DND-41 (cell line): Measurements from ENCODE around the gene CES4A.

Experiments used
- ATAC-seq: fragments of 200-7000 bp; cut with Tn5 transposase; 3 replicates; pipeline ENCODE4 v1.9.1; 2021; ENCODE audit warnings: low read depth; ENCODE audit not compliant: insufficient read depth
- DNase-seq: peaks from one replicate; pipeline ENCODE4 v3.0.0-alpha.2; 2020
- H2AFZ ChIP-seq: 2 replicates; pipeline ENCODE4 v1.6.0; 2012; ENCODE audit warnings: low read depth, low read length
- H3K27ac ChIP-seq: 2 replicates; pipeline ENCODE4 v1.5.1; 2012; ENCODE audit warnings: low read length, inconsistent platforms
- H3K27me3 ChIP-seq: fragments of 200-600 bp; sonication (generic); 2 replicates; pipeline ENCODE4 v1.6.0; 2012; ENCODE audit warnings: low read length, mild to moderate bottlenecking, inconsistent platforms; ENCODE audit not compliant: insufficient read depth, poor library complexity
- H3K36me3 ChIP-seq: 2 replicates; pipeline ENCODE4 v1.5.1; 2012; ENCODE audit warnings: low read length, inconsistent platforms; ENCODE audit not compliant: insufficient read depth
- H3K4me1 ChIP-seq: 2 replicates; pipeline ENCODE4 v1.5.1; 2012; ENCODE audit warnings: mild to moderate bottlenecking, low read length; ENCODE audit not compliant: insufficient read depth
- H3K4me2 ChIP-seq: 2 replicates; pipeline ENCODE4 v1.6.0; 2012; ENCODE audit warnings: mild to moderate bottlenecking, moderate library complexity, low read length, inconsistent platforms; ENCODE audit not compliant: insufficient read depth
- H3K4me3 ChIP-seq, 2 experiments: fragments of 200-600 bp in 1 of 2; shearing (Covaris generic) in 1 of 2; 2 replicates each; pipeline ENCODE4 v1.5.1; 2012 to 2016; ENCODE audit warnings: inconsistent platforms in 2 of 2, low read length in 2 of 2, mild to moderate bottlenecking in 2 of 2, low read depth in 1 of 2, moderate library complexity in 1 of 2
- H3K79me2 ChIP-seq: 2 replicates; pipeline ENCODE4 v1.6.0; 2012; ENCODE audit warnings: low read length, inconsistent platforms; ENCODE audit not compliant: insufficient read depth
- H3K9ac ChIP-seq: 2 replicates; pipeline ENCODE4 v1.6.0; 2012; ENCODE audit warnings: low read depth, mild to moderate bottlenecking, inconsistent platforms, low read length, moderate library complexity
- H3K9me3 ChIP-seq: 2 replicates; pipeline ENCODE4 v1.5.1; 2012; ENCODE audit warnings: low read length, moderate library complexity, mild to moderate bottlenecking, inconsistent platforms; ENCODE audit not compliant: insufficient read depth, severe bottlenecking
- H4K20me1 ChIP-seq: 2 replicates; pipeline ENCODE4 v1.6.0; 2012; ENCODE audit warnings: low read length; ENCODE audit not compliant: insufficient read depth
- CTCF ChIP-seq: IDR thresholded peaks from 2 replicates; pipeline ENCODE4 v1.5.1; 2012; ENCODE audit warnings: borderline replicate concordance, low read length, moderate library complexity, mild to moderate bottlenecking; ENCODE audit not compliant: poor library complexity, severe bottlenecking; ENCODE audit errors: extremely low read depth
- EZH2 ChIP-seq: IDR thresholded peaks from 3 replicates; pipeline ENCODE4 v1.6.1; 2012; ENCODE audit warnings: borderline replicate concordance, low read depth, mild to moderate bottlenecking, moderate library complexity, low read length, inconsistent platforms; ENCODE audit not compliant: severe bottlenecking

Gene CES4A

DNA sequence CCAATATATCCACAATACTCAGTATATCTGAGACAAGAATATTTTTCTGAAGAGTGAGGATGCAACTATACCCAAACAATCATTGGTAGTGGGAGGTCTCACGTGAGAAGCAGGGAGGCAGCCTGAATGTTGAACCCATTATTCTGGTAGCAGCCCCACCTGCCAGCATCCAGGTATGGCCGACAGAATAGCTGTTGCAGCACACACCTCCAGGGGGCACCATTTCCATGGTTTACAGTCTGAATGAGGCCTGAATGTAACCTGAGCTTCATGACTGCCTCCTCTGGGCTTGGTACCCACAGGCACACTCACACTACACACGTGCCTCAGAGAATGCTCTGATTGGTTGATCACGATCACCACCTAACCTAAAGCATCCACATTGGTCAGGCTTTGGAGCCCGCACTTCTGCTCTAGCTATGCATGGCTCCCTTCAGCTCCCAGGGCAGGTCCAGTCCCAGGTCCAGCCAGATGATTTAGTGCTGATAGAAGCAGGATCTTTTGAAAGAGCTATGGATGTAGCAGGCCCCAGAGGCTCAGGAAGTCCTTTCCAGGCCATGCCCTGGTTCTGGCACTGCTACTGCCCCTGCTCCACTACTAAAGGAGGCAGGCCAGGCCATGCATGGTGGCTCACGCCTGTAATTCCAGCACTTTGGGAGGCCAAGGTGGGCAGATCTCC, 29.6 kb downstream of the CES4A start:
- peaks cover 23% of the 10 kb centered on the region for H3K4me1 ChIP-seq
- peaks cover 25% of the 10 kb centered on the region for H3K27me3 ChIP-seq
- H3K9ac ChIP-seq, result no peak overlapping the region
- H3K4me3 ChIP-seq, result no peak overlapping the region
- peaks cover 14% of the 10 kb centered on the region for H4K20me1 ChIP-seq
- DNase-seq (peak; percentile 85), ATAC-seq (peak; percentile 80)
- no peaks in the 10 kb centered on the region for H3K79me2 ChIP-seq
- no peak overlapping the region for H3K4me2 ChIP-seq
- no peaks in the 10 kb centered on the region for H3K36me3 ChIP-seq
- peak; percentile 98 for TF ChIP-seq CTCF
- no peak for TF ChIP-seq EZH2
- H2AFZ ChIP-seq, result no peak overlapping the region
- no peak overlapping the region for H3K27ac ChIP-seq
- H3K9me3 ChIP-seq, result no peaks in the 10 kb centered on the region

DNA sequence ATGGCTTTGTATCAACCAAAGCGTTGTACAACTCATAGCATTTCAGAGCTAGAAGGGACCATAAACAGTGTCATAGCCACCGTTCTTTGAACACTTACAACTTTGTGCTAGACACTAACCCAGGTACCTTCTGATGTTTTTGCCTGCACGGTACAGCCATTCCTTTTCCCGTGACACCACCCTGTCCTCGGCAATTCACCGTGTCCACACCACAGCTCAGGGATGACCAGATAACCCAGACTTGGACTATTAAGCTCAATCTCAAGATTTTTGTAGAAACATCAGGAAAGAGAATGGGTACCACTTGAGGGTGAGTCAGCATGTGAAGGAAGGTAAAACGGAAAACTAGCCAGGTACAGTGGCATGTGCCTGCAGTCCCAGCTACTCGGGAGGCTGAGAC, 30.8 kb downstream of the CES4A start:
- Histone ChIP-seq H3K4me2 (no peak overlapping the region), H3K36me3 (no peaks in the 10 kb centered on the region), H3K4me3 (no peak overlapping the region), H3K79me2 (no peaks in the 10 kb centered on the region), H3K9ac (no peak overlapping the region), H3K4me1 (peaks cover 11% of the 10 kb centered on the region), H4K20me1 (peaks cover 8% of the 10 kb centered on the region; the same call in 1 of the 2 replicates), H3K27ac (no peak overlapping the region), H2AFZ (no peak overlapping the region), H3K27me3 (peaks cover 14% of the 10 kb centered on the region), H3K9me3 (no peaks in the 10 kb centered on the region)
- ATAC-seq (no peak), DNase-seq (no peak)
- TF ChIP-seq EZH2 (no peak), CTCF (no peak)

DNA sequence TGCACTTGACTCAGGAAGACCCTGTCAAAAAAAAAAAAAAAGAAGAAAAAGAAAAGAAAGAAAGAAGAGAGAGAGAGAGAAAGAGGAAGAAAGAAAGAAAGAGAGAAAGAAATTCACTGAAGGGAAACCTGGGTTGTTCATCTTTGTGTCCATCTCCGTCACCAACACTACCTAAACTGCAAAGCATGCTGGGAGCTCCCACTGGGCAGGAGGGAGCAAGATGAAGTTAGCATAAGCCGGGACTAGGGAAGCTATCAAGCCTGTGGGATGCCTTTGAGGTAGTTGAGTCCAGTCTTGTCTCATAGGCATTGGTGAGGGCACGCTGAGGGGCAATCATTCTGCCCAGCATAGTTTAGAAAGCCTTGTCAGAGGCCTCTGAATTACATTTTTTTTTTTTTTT, 32.9 kb downstream of the CES4A start:
- no peaks in the 10 kb centered on the region for H4K20me1 ChIP-seq
- H3K4me3 ChIP-seq, result no peak overlapping the region
- H2AFZ ChIP-seq, result no peak overlapping the region
- H3K4me1 ChIP-seq, result peaks cover 3% of the 10 kb centered on the region; the same call in 1 of the 2 replicates
- DNase-seq (peak; percentile 3), ATAC-seq (no peak)
- no peaks in the 10 kb centered on the region for H3K27me3 ChIP-seq
- no peaks in the 10 kb centered on the region for H3K36me3 ChIP-seq
- no peak overlapping the region for H3K9ac ChIP-seq
- TF ChIP-seq CTCF (no peak), EZH2 (no peak)
- no peaks in the 10 kb centered on the region for H3K9me3 ChIP-seq
- H3K79me2 ChIP-seq, result no peaks in the 10 kb centered on the region
- H3K27ac ChIP-seq, result no peak overlapping the region
- H3K4me2 ChIP-seq, result no peak overlapping the region
